H1 (cell line): ENCODE results near the gene SIGLEC14. TPM values are rescaled to one million over a fixed set of nuclear protein-coding genes. Genes with fewer than 3 reads are reported as not detected.

Experiments used
- CTCF ChIA-PET: fragments of 300-600 bp; sonication (Branson Sonifier 250); formaldehyde crosslinking; loops from one replicate; lab custom pipeline; 2021; ENCODE audit not compliant: partially characterized antibody; lab: Charles Lee
- POLR2A ChIA-PET: fragments of 300-600 bp; sonication (Branson Sonifier 250); formaldehyde crosslinking; loops from one replicate; lab custom pipeline; 2021; ENCODE audit warnings: inconsistent platforms; ENCODE audit not compliant: partially characterized antibody; lab: Charles Lee
- DNase-seq, 2 experiments: peaks; one replicate each; pipeline versions ENCODE4 v3.0.0 to v3.0.0-alpha.2; 2010 to 2022; ENCODE audit warnings: low spot score in 2 of 2, low read depth in 1 of 2, mixed read lengths in 1 of 2
- FAIRE-seq: peaks from 2 replicates; lab custom pipeline; 2011; peaks lifted over from hg19 to GRCh38; lab: Jason Lieb, UNC
- H2AFZ ChIP-seq: 2 replicates; pipeline ENCODE4 v1.8.1; 2012; ENCODE audit warnings: low read length, inconsistent platforms
- H2AK5ac ChIP-seq: 2 replicates; pipeline ENCODE4 v1.6.1; 2013; ENCODE audit warnings: low read depth, low read length
- H2BK120ac ChIP-seq: replicated peaks from 2 replicates; pipeline ENCODE3; 2013; ENCODE audit warnings: low read depth, low read length, inconsistent platforms
- H2BK12ac ChIP-seq: 2 replicates; pipeline ENCODE4 v1.6.1; 2013; ENCODE audit warnings: low read depth, low read length
- H2BK15ac ChIP-seq: 2 replicates; pipeline ENCODE4 v1.6.1; 2013; ENCODE audit warnings: low read length
- H2BK20ac ChIP-seq: 2 replicates; pipeline ENCODE4 v1.6.1; 2013; ENCODE audit warnings: low read length
- H2BK5ac ChIP-seq: 2 replicates; pipeline ENCODE4 v1.6.1; 2013; ENCODE audit warnings: low read depth, low read length
- H3K14ac ChIP-seq: 2 replicates; pipeline ENCODE4 v1.6.1; 2013; ENCODE audit warnings: inconsistent platforms; ENCODE audit not compliant: insufficient read length
- H3K18ac ChIP-seq: 2 replicates; pipeline ENCODE4 v1.6.1; 2013; ENCODE audit warnings: low read length; ENCODE audit errors: extremely low read depth
- H3K23ac ChIP-seq: 2 replicates; pipeline ENCODE4 v1.6.1; 2013; ENCODE audit warnings: inconsistent platforms; ENCODE audit not compliant: insufficient read length
- H3K23me2 ChIP-seq: 2 replicates; pipeline ENCODE4 v1.6.1; 2013; ENCODE audit warnings: low read depth, low read length
- H3K27ac ChIP-seq: 2 replicates; pipeline ENCODE4 v1.6.1; 2011; ENCODE audit warnings: low read depth, low read length, inconsistent platforms
- H3K27me3 ChIP-seq, 4 experiments: replicated peaks in 1 of 4; 1 replicate in 1 of 4; 2 replicates in 3 of 4; pipeline versions ENCODE4 v1.6.1 to v1.8.1; 2011 to 2013; ENCODE audit warnings: low read length in 3 of 4, mild to moderate bottlenecking in 3 of 4, inconsistent platforms in 2 of 4, mixed read lengths in 2 of 4, moderate library complexity in 1 of 4; ENCODE audit not compliant: control insufficient read depth in 3 of 4, insufficient read depth in 3 of 4; ENCODE audit errors: extremely low read depth in 1 of 4
- H3K36me3 ChIP-seq, 4 experiments: 2 replicates each; pipeline versions ENCODE4 v1.6.1 to v1.8.1; 2011 to 2013; ENCODE audit warnings: mild to moderate bottlenecking in 4 of 4, low read length in 3 of 4, moderate library complexity in 2 of 4, control low read depth in 1 of 4, inconsistent platforms in 1 of 4; ENCODE audit not compliant: insufficient read depth in 4 of 4, control insufficient read depth in 2 of 4
- H3K4ac ChIP-seq: replicated peaks from 2 replicates; pipeline ENCODE3; 2013; ENCODE audit warnings: low read length, low read depth, mixed read lengths, inconsistent platforms; ENCODE audit not compliant: insufficient read length
- H3K4me1 ChIP-seq, 4 experiments: replicated peaks in 1 of 4; 1 replicate in 1 of 4; 2 replicates in 3 of 4; pipeline versions ENCODE4 v1.6.1 to v1.8.1; 2011 to 2013; ENCODE audit warnings: low read length in 3 of 4, inconsistent platforms in 2 of 4, mixed read lengths in 1 of 4; ENCODE audit not compliant: insufficient read depth in 4 of 4, control insufficient read depth in 3 of 4
- H3K4me2 ChIP-seq, 2 experiments: 2 replicates each; pipeline versions ENCODE4 v1.6.1 to v1.8.1; 2011 to 2013; ENCODE audit warnings: low read depth in 2 of 2, low read length in 2 of 2, control low read depth in 1 of 2, inconsistent platforms in 1 of 2, mild to moderate bottlenecking in 1 of 2; ENCODE audit not compliant: insufficient read depth in 1 of 2
- H3K4me3 ChIP-seq, 4 experiments: fragments of 200-600, 300-600 bp in 1 of 4; sonication (generic), shearing (Covaris generic), sonication (Bioruptor Twin) in 1 of 4; 2 replicates each; pipeline versions ENCODE4 v1.5.1 to v1.8.1; 2011 to 2016; ENCODE audit warnings: low read length in 4 of 4, low read depth in 3 of 4, control low read depth in 2 of 4, inconsistent platforms in 2 of 4, mild to moderate bottlenecking in 2 of 4, mixed read lengths in 1 of 4, moderate library complexity in 1 of 4; ENCODE audit not compliant: insufficient read depth in 2 of 4; ENCODE audit errors: extremely low read depth in 1 of 4
- H3K56ac ChIP-seq: replicated peaks from 2 replicates; pipeline ENCODE3; 2013; ENCODE audit warnings: low read depth, mild to moderate bottlenecking, mixed read lengths, low read length, inconsistent platforms; ENCODE audit not compliant: insufficient read length
- H3K79me1 ChIP-seq: 2 replicates; pipeline ENCODE4 v1.6.1; 2013; ENCODE audit warnings: low read depth, low read length, control low read depth
- H3K79me2 ChIP-seq, 2 experiments: 2 replicates each; pipeline versions ENCODE4 v1.6.1 to v1.8.1; 2012 to 2013; ENCODE audit warnings: low read length in 2 of 2, mild to moderate bottlenecking in 2 of 2, inconsistent platforms in 1 of 2; ENCODE audit not compliant: insufficient read depth in 2 of 2, control insufficient read depth in 1 of 2
- H3K9ac ChIP-seq, 4 experiments: replicated peaks in 1 of 4; 1 replicate in 1 of 4; 2 replicates in 3 of 4; pipeline versions ENCODE4 v1.6.1 to v1.8.1; 2011 to 2013; ENCODE audit warnings: low read depth in 3 of 4, low read length in 3 of 4, control low read depth in 2 of 4, mild to moderate bottlenecking in 2 of 4, moderate library complexity in 2 of 4, inconsistent platforms in 1 of 4; ENCODE audit errors: extremely low read depth in 1 of 4
- H3K9me3 ChIP-seq, 2 experiments: 2 replicates each; pipeline versions ENCODE4 v1.6.1 to v1.8.1; 2012 to 2013; ENCODE audit warnings: mild to moderate bottlenecking in 2 of 2, moderate library complexity in 2 of 2, control low read depth in 1 of 2, inconsistent platforms in 1 of 2, low read depth in 1 of 2, low read length in 1 of 2, mixed read lengths in 1 of 2; ENCODE audit not compliant: insufficient read depth in 2 of 2
- H4K20me1 ChIP-seq, 2 experiments: replicated peaks in 1 of 2; 2 replicates each; pipeline versions ENCODE3 to v1.8.1; 2011 to 2013; ENCODE audit warnings: inconsistent platforms in 2 of 2, low read length in 2 of 2, mild to moderate bottlenecking in 1 of 2; ENCODE audit not compliant: insufficient read depth in 2 of 2, control insufficient read depth in 1 of 2
- H4K5ac ChIP-seq: 2 replicates; pipeline ENCODE4 v1.6.1; 2013; ENCODE audit warnings: low read length, low read depth, mixed read lengths, inconsistent platforms; ENCODE audit not compliant: insufficient read length
- H4K8ac ChIP-seq: 2 replicates; pipeline ENCODE4 v1.8.0; 2013; ENCODE audit warnings: mild to moderate bottlenecking, moderate library complexity, low read length, inconsistent platforms; ENCODE audit not compliant: insufficient read depth; ENCODE audit errors: extremely low read depth
- H4K91ac ChIP-seq: replicated peaks from 2 replicates; pipeline ENCODE3; 2013; ENCODE audit warnings: low read length, mixed read lengths, inconsistent platforms; ENCODE audit not compliant: insufficient read length
- ATF2 ChIP-seq: IDR thresholded peaks from 2 replicates; pipeline ENCODE4 v1.6.1; 2012; ENCODE audit warnings: low read length, inconsistent platforms
- CTBP2 ChIP-seq: IDR thresholded peaks from 2 replicates; pipeline ENCODE4 v1.7.0; 2011; ENCODE audit warnings: borderline replicate concordance, mild to moderate bottlenecking, moderate library complexity, mixed read lengths, low read length; ENCODE audit not compliant: insufficient read depth, insufficient read length
- SRF ChIP-seq: IDR thresholded peaks from 2 replicates; pipeline ENCODE4 v1.6.1; 2011; ENCODE audit warnings: mild to moderate bottlenecking, low read depth, low read length, moderate library complexity
- TAF1 ChIP-seq: IDR thresholded peaks from 2 replicates; pipeline ENCODE4 v1.6.1; 2011; ENCODE audit warnings: mild to moderate bottlenecking, low read depth, low read length
- WGBS, 2 experiments: shearing (Covaris generic) in 1 of 2; methylation state at CpG; one replicate each; pipeline versions ENCODE4 v1.1.6 to v1.1.7; 2013 to 2015; ENCODE audit warnings: low lambda C conversion rate in 2 of 2, mixed read lengths in 2 of 2, inconsistent platforms in 1 of 2, low coverage in 1 of 2, missing lambda C conversion rate in 1 of 2; ENCODE audit not compliant: insufficient replicate concordance in 2 of 2, insufficient coverage in 1 of 2, insufficient read length in 1 of 2; ENCODE audit errors: extremely low coverage in 1 of 2, missing lambda C conversion rate in 1 of 2; 5-methylcytosine and 5-hydroxymethylcytosine counted together
- polyA plus RNA-seq, 7 experiments: library from polyadenylated mRNA; depleted of rRNA in 3 of 7; stranded (reverse) in 5 of 7; unstranded in 2 of 7; fragments of >200 nt in 5 of 7; fragments of 200-250 nt in 2 of 7; gene quantifications; 1 replicate in 5 of 7; 2 replicates in 1 of 7; 4 replicates in 1 of 7; pipeline versions ENCODE4 v1.2.1 to v1.2.3, GENCODE V29; 2011 to 2013; ENCODE audit warnings: missing spikeins in 2 of 7, mixed read lengths in 2 of 7
- total RNA-seq: library from RNA; stranded (reverse); fragmentation: NEBNext Ultra II Directional; extraction: Animal tissue kit (Norgen Biotek cat#: 25700); gene quantifications from 2 replicates; pipeline ENCODE4 v1.2.1, GENCODE V29; 2021

SIGLEC14 gene
- total and polyA plus RNA-seq, 2 of the 8 experiments (the other 6 are each of a cell fraction or from before 2014, with no cell fraction given): not detected

DNA sequence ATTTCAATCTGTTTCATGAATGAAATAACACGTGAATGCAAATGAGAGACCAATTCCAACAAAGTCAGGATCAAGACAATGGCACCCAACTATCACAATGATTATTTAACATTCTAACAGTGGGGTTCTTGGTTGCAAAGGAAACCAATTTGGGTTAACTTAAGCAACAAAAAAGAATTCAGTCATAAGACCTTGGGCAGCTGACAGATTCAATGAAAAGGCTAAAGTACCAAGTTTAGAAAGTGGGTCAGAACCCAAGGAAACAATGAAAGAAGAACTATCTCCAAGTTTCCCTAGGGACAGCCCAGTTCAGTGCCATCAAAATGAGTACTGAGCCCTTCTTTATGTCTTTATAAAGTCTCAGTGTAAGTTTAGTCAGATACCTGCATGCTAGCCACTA is 17.5 kb upstream of the SIGLEC14 start:
- H2AFZ ChIP-seq: no peak overlapping the region
- no peak overlapping the region for H3K9ac ChIP-seq
- no peak overlapping the region for H2AK5ac ChIP-seq
- no peaks in the 10 kb centered on the region; the same call in 1 of the 2 replicates for H3K23me2 ChIP-seq
- no peak overlapping the region for H3K4me3 ChIP-seq
- H2BK20ac ChIP-seq: no peak overlapping the region
- H3K79me1 ChIP-seq: no peaks in the 10 kb centered on the region
- H3K4me1 ChIP-seq: no peaks in the 10 kb centered on the region
- FAIRE-seq: no peak
- no peak overlapping the region for H4K8ac ChIP-seq
- no peak overlapping the region for H3K23ac ChIP-seq
- DNase-seq: no peak
- no peak overlapping the region for H4K91ac ChIP-seq
- no peak overlapping the region for H4K5ac ChIP-seq
- CTCF ChIA-PET: interaction anchor here (0.6 kb wide), 1 partner anchor 77 kb away, joined by 3 read pairs; no protein-coding TSS in a partner anchor
- no peak overlapping the region for H2BK15ac ChIP-seq
- 0 out of 4 replicates have a peak, but pooled peaks cover 3 to 5% of the 10 kb centered on the region in 2 experiments for H3K9me3 ChIP-seq
- WGBS, 2 experiments: 13% methylated on average over 1 of the region's 1 CpG; no CpG with 5 or more reads in 1 of the 2 experiments
- no peak overlapping the region for H3K56ac ChIP-seq
- no peak overlapping the region for H3K4ac ChIP-seq
- H3K18ac ChIP-seq: no peak overlapping the region
- H4K20me1 ChIP-seq: no peaks in the 10 kb centered on the region
- no peak overlapping the region for H3K4me2 ChIP-seq
- peaks cover 0 to 2% (median 0%) of the 10 kb centered on the region in 4 experiments; a peak in 1 of 7 replicates for H3K27me3 ChIP-seq
- H3K27ac ChIP-seq: no peak overlapping the region
- no peak overlapping the region for H2BK5ac ChIP-seq
- no peaks in the 10 kb centered on the region for H3K79me2 ChIP-seq
- H3K36me3 ChIP-seq: no peaks in the 10 kb centered on the region
- H2BK120ac ChIP-seq: no peak overlapping the region
- POLR2A ChIA-PET: no interaction called here
- H2BK12ac ChIP-seq: no peak overlapping the region
- no peak overlapping the region for H3K14ac ChIP-seq
- TF ChIP-seq ATF2 (no peak), SRF (no peak), CTBP2 (no peak), TAF1 (no peak)
